Stimulated activated CD4-positive, alpha-beta T cell treated with anti-CD3 and anti-CD28 coated beads, TNF-alpha, amount 100 ng/mL, for 4 hours (primary cell): ENCODE data around the gene ZNF223.

Experiments used
- DNase-seq, 3 experiments: peaks; one replicate each; pipeline ENCODE4 v3.0.0-alpha.2; 2020; ENCODE audit warnings: low read depth in 3 of 3

Gene ZNF223

GRCh38 chr19:44051650-44052402 lies at the start of gene ZNF223:
Gene ZNF223 (plus strand): TSS chr19:44052036. CDS start chr19:44055177, 3,141 bp downstream.
- peak; percentile 35 to 47 (median 45) for DNase-seq

- DNase-seq, result no peak
Measured at GRCh38 chr19:44002212-44002565, 49.6 kb upstream of the ZNF223 start.

GRCh38 chr19:44002566-44003460 lies 49.0 kb upstream of the ZNF223 start, which contains the start of gene ZNF230:
Gene ZNF230 (plus strand): TSS chr19:44002957. CDS start chr19:44007079, 4,122 bp downstream.
- DNase-seq, result peak; percentile 47 to 68 (median 65)

GRCh38 chr19:44003461-44004009 lies 48.3 kb upstream of the ZNF223 start:
- no peak for DNase-seq

- DNase-seq, result no peak
Measured at GRCh38 chr19:44005973-44006372, 45.9 kb upstream of the ZNF223 start.

- DNase-seq, result no peak
Measured at GRCh38 chr19:44007473-44007872, 44.4 kb upstream of the ZNF223 start.

- no peak for DNase-seq
Measured at GRCh38 chr19:44010468-44010867, 41.4 kb upstream of the ZNF223 start.

- no peak for DNase-seq
Measured at GRCh38 chr19:44019498-44019897, 32.3 kb upstream of the ZNF223 start.

GRCh38 chr19:44021221-44021620 lies 30.6 kb upstream of the ZNF223 start:
- no peak for DNase-seq

- no peak for DNase-seq
Measured at GRCh38 chr19:44024900-44025216, 27.0 kb upstream of the ZNF223 start.

- DNase-seq, result peak; percentile 44 to 70 (median 55)
Measured at GRCh38 chr19:44025217-44025936, 26.5 kb upstream of the ZNF223 start, which contains the start of gene ZNF222. Gene ZNF222 (plus strand): TSS chr19:44025379. CDS start chr19:44025437, 58 bp downstream.

- DNase-seq, result no peak
Measured at GRCh38 chr19:44026622-44027021, 25.2 kb upstream of the ZNF223 start.

- DNase-seq, result no peak
Measured at GRCh38 chr19:44032001-44032610, 19.7 kb upstream of the ZNF223 start.

- DNase-seq, result no peak
Measured at GRCh38 chr19:44042147-44042546, 9.7 kb upstream of the ZNF223 start.

GRCh38 chr19:44050740-44051649 lies 841 bp upstream of the ZNF223 start:
- DNase-seq, result no peak

GRCh38 chr19:44055870-44056269 lies 4.0 kb downstream of the ZNF223 start:
- DNase-seq, result no peak

GRCh38 chr19:44059229-44059628 lies 7.4 kb downstream of the ZNF223 start:
- DNase-seq, result no peak

GRCh38 chr19:44061038-44061437 lies 9.2 kb downstream of the ZNF223 start:
- no peak for DNase-seq

GRCh38 chr19:44066305-44066704 lies 14.5 kb downstream of the ZNF223 start:
- DNase-seq, result no peak

GRCh38 chr19:44069415-44069814 lies 17.6 kb downstream of the ZNF223 start:
- DNase-seq, result no peak
